NCI-H774 (cell line): ENCODE results near the gene MAP4K4.

Experiments
- DNase-seq: peaks from one replicate; lab custom pipeline; 2025; lab: John Stamatoyannopoulos, UW

MAP4K4 gene

GRCh38 chr2:101692766-101693165 is 4.7 kb upstream of the MAP4K4 start:
- DNase-seq: no peak

- no peak for DNase-seq
These were observed 3.4 kb upstream of the MAP4K4 start for GRCh38 chr2:101693991-101694588.

- no peak for DNase-seq
These were observed 1.0 kb upstream of the MAP4K4 start for GRCh38 chr2:101696272-101697123.

GRCh38 chr2:101698014-101698843 is 722 bp downstream of the MAP4K4 start:
- no peak for DNase-seq

GRCh38 chr2:101698844-101699754 is 1.6 kb downstream of the MAP4K4 start:
- DNase-seq: no peak

GRCh38 chr2:101699755-101700461 is 2.4 kb downstream of the MAP4K4 start:
- no peak for DNase-seq

- no peak for DNase-seq
These were observed 6.5 kb downstream of the MAP4K4 start for GRCh38 chr2:101704046-101704466.

GRCh38 chr2:101704816-101705578 is 7.5 kb downstream of the MAP4K4 start:
- no peak for DNase-seq

GRCh38 chr2:101706121-101706818 is 8.8 kb downstream of the MAP4K4 start:
- no peak for DNase-seq

- no peak for DNase-seq
These were observed 9.3 kb downstream of the MAP4K4 start for GRCh38 chr2:101706819-101707177.

GRCh38 chr2:101710036-101710435 is 12.5 kb downstream of the MAP4K4 start:
- DNase-seq: no peak

GRCh38 chr2:101710471-101711318 is 13.2 kb downstream of the MAP4K4 start:
- no peak for DNase-seq

- no peak for DNase-seq
These were observed 16.6 kb downstream of the MAP4K4 start for GRCh38 chr2:101714118-101714517.

GRCh38 chr2:101717071-101717845 is 19.8 kb downstream of the MAP4K4 start:
- DNase-seq: no peak

GRCh38 chr2:101718479-101718878 is 21.0 kb downstream of the MAP4K4 start:
- DNase-seq: no peak

- DNase-seq: no peak
These were observed 21.6 kb downstream of the MAP4K4 start for GRCh38 chr2:101718993-101719571.

- DNase-seq: no peak
These were observed 23.2 kb downstream of the MAP4K4 start for GRCh38 chr2:101720732-101721131.
